DND-41 (cell line): ENCODE measurements around the gene GFPT1.

Experiments used
- ATAC-seq: fragments of 200-7000 bp; cut with Tn5 transposase; 3 replicates; pipeline ENCODE4 v1.9.1; 2021; ENCODE audit warnings: low read depth; ENCODE audit not compliant: insufficient read depth
- DNase-seq: peaks from one replicate; pipeline ENCODE4 v3.0.0-alpha.2; 2020
- H2AFZ ChIP-seq: 2 replicates; pipeline ENCODE4 v1.6.0; 2012; ENCODE audit warnings: low read depth, low read length
- H3K27ac ChIP-seq: 2 replicates; pipeline ENCODE4 v1.5.1; 2012; ENCODE audit warnings: low read length, inconsistent platforms
- H3K27me3 ChIP-seq: fragments of 200-600 bp; sonication (generic); 2 replicates; pipeline ENCODE4 v1.6.0; 2012; ENCODE audit warnings: low read length, mild to moderate bottlenecking, inconsistent platforms; ENCODE audit not compliant: insufficient read depth, poor library complexity
- H3K36me3 ChIP-seq: 2 replicates; pipeline ENCODE4 v1.5.1; 2012; ENCODE audit warnings: low read length, inconsistent platforms; ENCODE audit not compliant: insufficient read depth
- H3K4me1 ChIP-seq: 2 replicates; pipeline ENCODE4 v1.5.1; 2012; ENCODE audit warnings: mild to moderate bottlenecking, low read length; ENCODE audit not compliant: insufficient read depth
- H3K4me2 ChIP-seq: 2 replicates; pipeline ENCODE4 v1.6.0; 2012; ENCODE audit warnings: mild to moderate bottlenecking, moderate library complexity, low read length, inconsistent platforms; ENCODE audit not compliant: insufficient read depth
- H3K4me3 ChIP-seq, 2 experiments: fragments of 200-600 bp in 1 of 2; shearing (Covaris generic) in 1 of 2; 2 replicates each; pipeline ENCODE4 v1.5.1; 2012 to 2016; ENCODE audit warnings: inconsistent platforms in 2 of 2, low read length in 2 of 2, mild to moderate bottlenecking in 2 of 2, low read depth in 1 of 2, moderate library complexity in 1 of 2
- H3K79me2 ChIP-seq: 2 replicates; pipeline ENCODE4 v1.6.0; 2012; ENCODE audit warnings: low read length, inconsistent platforms; ENCODE audit not compliant: insufficient read depth
- H3K9ac ChIP-seq: 2 replicates; pipeline ENCODE4 v1.6.0; 2012; ENCODE audit warnings: low read depth, mild to moderate bottlenecking, inconsistent platforms, low read length, moderate library complexity
- H3K9me3 ChIP-seq: 2 replicates; pipeline ENCODE4 v1.5.1; 2012; ENCODE audit warnings: low read length, moderate library complexity, mild to moderate bottlenecking, inconsistent platforms; ENCODE audit not compliant: insufficient read depth, severe bottlenecking
- H4K20me1 ChIP-seq: 2 replicates; pipeline ENCODE4 v1.6.0; 2012; ENCODE audit warnings: low read length; ENCODE audit not compliant: insufficient read depth
- EZH2 ChIP-seq: IDR thresholded peaks from 3 replicates; pipeline ENCODE4 v1.6.1; 2012; ENCODE audit warnings: borderline replicate concordance, low read depth, mild to moderate bottlenecking, moderate library complexity, low read length, inconsistent platforms; ENCODE audit not compliant: severe bottlenecking
- TF ChIP-seq, protein P1 (sequence below): IDR thresholded peaks from 2 replicates; pipeline ENCODE4 v1.5.1; 2012; ENCODE audit warnings: borderline replicate concordance, low read length, moderate library complexity, mild to moderate bottlenecking; ENCODE audit not compliant: poor library complexity, severe bottlenecking; ENCODE audit errors: extremely low read depth

GFPT1 gene

DNA sequence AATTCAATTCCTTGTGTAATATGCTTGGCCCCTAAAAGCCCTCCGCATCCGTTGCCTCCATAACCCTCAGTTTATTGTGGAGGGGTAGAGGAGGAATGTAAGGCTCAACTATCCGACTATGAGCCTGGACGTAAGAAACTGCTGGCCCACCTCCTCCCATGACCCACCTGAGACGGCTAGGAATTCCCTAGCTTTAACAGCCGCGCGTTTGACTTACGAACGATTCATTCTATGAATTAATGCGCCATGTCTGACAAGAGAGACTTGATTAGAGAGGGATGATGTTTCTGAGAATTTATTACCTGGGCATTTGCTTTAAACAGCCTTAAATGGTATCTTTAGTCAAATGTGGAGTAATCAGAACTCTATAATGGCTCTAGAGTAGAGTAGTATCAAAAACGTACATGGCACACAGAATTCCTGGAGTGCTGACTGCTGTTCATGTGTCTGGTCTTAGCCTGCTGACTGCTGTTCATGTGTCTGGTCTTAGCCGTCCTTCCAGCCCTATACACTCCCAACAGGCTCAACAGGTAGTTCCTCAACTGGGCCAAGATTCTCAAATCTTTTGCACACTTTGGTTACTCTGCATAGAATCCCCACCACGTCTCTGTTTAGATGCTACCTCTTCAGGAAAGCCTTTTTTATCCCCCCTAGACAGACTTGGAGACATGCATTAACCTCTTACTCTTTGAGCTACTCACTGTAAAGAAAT, 899 bp upstream of the GFPT1 start:
- no peaks in the 10 kb centered on the region for H3K27me3 ChIP-seq
- H4K20me1 ChIP-seq, result no peaks in the 10 kb centered on the region
- peak overlapping the region; percentile 91 for H2AFZ ChIP-seq
- DNase-seq (no peak), ATAC-seq (no peak)
- peaks cover 1% of the 10 kb centered on the region; the same call in 1 of the 2 replicates for H3K36me3 ChIP-seq
- peak overlapping the region; percentile 71 for H3K4me2 ChIP-seq
- H3K9ac ChIP-seq, result peak overlapping the region; percentile 64
- H3K9me3 ChIP-seq, result no peaks in the 10 kb centered on the region
- peaks cover 47% of the 10 kb centered on the region for H3K79me2 ChIP-seq
- peak overlapping the region; percentile 68 for H3K27ac ChIP-seq
- TF ChIP-seq, protein P1, sequence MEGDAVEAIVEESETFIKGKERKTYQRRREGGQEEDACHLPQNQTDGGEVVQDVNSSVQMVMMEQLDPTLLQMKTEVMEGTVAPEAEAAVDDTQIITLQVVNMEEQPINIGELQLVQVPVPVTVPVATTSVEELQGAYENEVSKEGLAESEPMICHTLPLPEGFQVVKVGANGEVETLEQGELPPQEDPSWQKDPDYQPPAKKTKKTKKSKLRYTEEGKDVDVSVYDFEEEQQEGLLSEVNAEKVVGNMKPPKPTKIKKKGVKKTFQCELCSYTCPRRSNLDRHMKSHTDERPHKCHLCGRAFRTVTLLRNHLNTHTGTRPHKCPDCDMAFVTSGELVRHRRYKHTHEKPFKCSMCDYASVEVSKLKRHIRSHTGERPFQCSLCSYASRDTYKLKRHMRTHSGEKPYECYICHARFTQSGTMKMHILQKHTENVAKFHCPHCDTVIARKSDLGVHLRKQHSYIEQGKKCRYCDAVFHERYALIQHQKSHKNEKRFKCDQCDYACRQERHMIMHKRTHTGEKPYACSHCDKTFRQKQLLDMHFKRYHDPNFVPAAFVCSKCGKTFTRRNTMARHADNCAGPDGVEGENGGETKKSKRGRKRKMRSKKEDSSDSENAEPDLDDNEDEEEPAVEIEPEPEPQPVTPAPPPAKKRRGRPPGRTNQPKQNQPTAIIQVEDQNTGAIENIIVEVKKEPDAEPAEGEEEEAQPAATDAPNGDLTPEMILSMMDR, result no peak
- TF ChIP-seq EZH2, result no peak
- H3K4me1 ChIP-seq, result peaks cover 40% of the 10 kb centered on the region
- H3K4me3 ChIP-seq, result peak overlapping the region; percentile 73 to 79; a peak in 3 of 4 replicates

GRCh38 chr2:69386360-69386759, 667 bp downstream of the GFPT1 start:
- peaks cover 3% of the 10 kb centered on the region; the same call in 1 of the 2 replicates for H3K36me3 ChIP-seq
- TF ChIP-seq, protein P1, result no peak
- no peak for TF ChIP-seq EZH2
- no peaks in the 10 kb centered on the region for H3K27me3 ChIP-seq
- H3K9me3 ChIP-seq, result no peaks in the 10 kb centered on the region
- H3K9ac ChIP-seq, result peak overlapping the region; percentile 64
- peak overlapping the region; percentile 73 to 79 for H3K4me3 ChIP-seq
- H3K27ac ChIP-seq, result peak overlapping the region; percentile 74
- H3K4me2 ChIP-seq, result peak overlapping the region; percentile 71
- DNase-seq, result no peak
- H2AFZ ChIP-seq, result peak overlapping the region; percentile 76
- H3K4me1 ChIP-seq, result peaks cover 46% of the 10 kb centered on the region
- H4K20me1 ChIP-seq, result peaks cover 6% of the 10 kb centered on the region; the same call in 1 of the 2 replicates
- ATAC-seq, result no peak
- peaks cover 63% of the 10 kb centered on the region for H3K79me2 ChIP-seq

DNA sequence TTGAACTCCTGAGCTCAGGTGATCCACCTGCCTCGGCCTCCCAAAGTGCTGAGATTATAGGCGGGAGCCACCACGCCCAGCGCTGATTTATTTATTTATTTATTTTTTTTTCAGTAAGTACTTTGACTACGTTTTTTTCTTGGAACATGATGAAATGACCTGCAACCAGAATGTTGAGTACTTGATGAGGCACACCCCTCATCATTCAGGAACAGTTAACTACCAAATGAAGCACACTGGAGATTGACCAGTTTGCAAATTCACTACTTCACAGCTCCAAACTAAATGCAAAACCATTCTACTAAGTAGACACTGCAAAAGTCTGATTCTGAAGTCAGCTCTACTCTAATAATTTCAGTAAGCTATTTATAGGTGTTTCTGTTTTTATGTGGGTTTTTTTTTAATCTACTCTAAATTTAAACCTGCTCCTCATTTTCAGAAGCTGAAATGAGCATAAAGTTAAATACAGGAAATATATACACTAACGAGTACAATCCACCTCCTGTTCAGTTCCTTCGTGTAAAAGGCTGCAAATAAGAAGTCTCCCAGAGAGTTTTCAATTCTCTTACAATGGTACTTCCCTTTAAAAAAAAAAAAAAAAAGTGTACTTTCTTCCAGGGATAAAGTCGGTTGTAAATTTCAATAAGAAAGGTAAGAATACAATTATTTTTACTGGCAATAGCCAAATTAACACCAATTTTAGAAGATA, 1.4 kb downstream of the GFPT1 start:
- peaks cover 70% of the 10 kb centered on the region for H3K79me2 ChIP-seq
- peaks cover 3% of the 10 kb centered on the region; the same call in 1 of the 2 replicates for H3K36me3 ChIP-seq
- no peaks in the 10 kb centered on the region for H3K27me3 ChIP-seq
- H4K20me1 ChIP-seq, result peaks cover 8% of the 10 kb centered on the region; the same call in 1 of the 2 replicates
- H3K4me2 ChIP-seq, result peak overlapping the region; percentile 71
- no peak overlapping the region for H2AFZ ChIP-seq
- peaks cover 47% of the 10 kb centered on the region for H3K4me1 ChIP-seq
- TF ChIP-seq, protein P1, result no peak
- TF ChIP-seq EZH2, result no peak
- H3K27ac ChIP-seq, result peak overlapping the region; percentile 74; the same call in 1 of the 2 replicates
- H3K9me3 ChIP-seq, result no peaks in the 10 kb centered on the region
- H3K4me3 ChIP-seq, result peak overlapping the region; percentile 73 to 79; a peak in 3 of 4 replicates
- DNase-seq (no peak), ATAC-seq (no peak)
- peak overlapping the region; percentile 64 for H3K9ac ChIP-seq
